GM12891 (cell line): Measurements from ENCODE around the gene TBC1D1.

Experiments used
- PAX5 ChIP-seq: IDR thresholded peaks from 2 replicates; pipeline ENCODE4 v1.6.1; 2011; ENCODE audit warnings: low read length, moderate library complexity, mild to moderate bottlenecking; ENCODE audit not compliant: insufficient read depth, severe bottlenecking
- POLR2A ChIP-seq: IDR thresholded peaks from 2 replicates; pipeline ENCODE4 v1.6.1; 2011; ENCODE audit warnings: low read depth, low read length, control low read depth
- POLR2AphosphoS5 ChIP-seq: IDR thresholded peaks from 2 replicates; pipeline ENCODE4 v1.6.1; 2011; ENCODE audit warnings: low read depth, low read length, control low read depth
- POU2F2 ChIP-seq: IDR thresholded peaks from 2 replicates; pipeline ENCODE4 v1.6.1; 2011; ENCODE audit warnings: low read depth, mild to moderate bottlenecking, control low read depth, low read length, moderate library complexity

DNA sequence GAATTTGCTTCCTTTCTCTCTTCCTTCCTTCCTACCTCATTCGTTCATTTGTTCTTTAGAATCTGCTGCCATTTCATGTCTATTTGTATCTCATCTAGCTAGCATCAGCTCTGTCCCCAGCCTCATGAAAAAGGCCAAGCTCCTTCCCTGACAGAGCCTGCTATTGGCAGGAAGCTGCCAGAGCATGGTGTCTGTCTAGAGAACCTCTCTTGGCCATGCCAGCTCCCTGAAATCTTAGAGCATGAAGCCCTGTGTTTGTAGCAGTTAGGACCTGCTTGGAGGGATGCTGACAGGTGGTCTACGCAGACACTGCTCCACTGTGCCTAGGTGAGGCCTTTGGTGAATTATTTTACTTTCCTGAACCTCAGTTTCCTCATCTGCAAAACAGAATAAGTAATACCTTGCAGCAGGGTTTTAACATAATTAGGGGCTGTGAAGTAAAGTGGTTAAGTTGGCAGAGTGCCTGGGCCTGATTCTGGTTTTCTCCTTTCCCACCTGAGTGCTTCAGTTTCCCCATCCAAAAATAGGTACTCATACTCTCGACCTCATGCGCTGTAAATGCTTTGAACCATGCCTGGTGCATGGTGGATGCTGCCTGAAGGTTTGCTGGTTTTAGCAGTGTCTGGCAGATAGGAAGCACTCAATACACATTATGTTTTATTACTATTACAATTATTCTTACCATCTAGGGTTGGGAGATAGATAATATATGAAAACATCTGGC lies 74.0 kb downstream of the TBC1D1 start:
- no peak for TF ChIP-seq POLR2AphosphoS5
- no peak for TF ChIP-seq PAX5
- no peak for TF ChIP-seq POLR2A
- no peak for TF ChIP-seq POU2F2
